HEK293T (cell line): Measurements from ENCODE around the gene TOPORS.

Experiments
- BHLHE40 ChIP-seq: fragments of 450-650 bp; IDR thresholded peaks from 2 replicates; pipeline ENCODE4 v1.6.1; 2016; ENCODE audit warnings: mild to moderate bottlenecking, moderate library complexity, borderline replicate concordance
- ELF4 ChIP-seq: fragments of 450-650 bp; IDR thresholded peaks from 2 replicates; pipeline ENCODE4 v1.6.1; 2017; ENCODE audit warnings: antibody characterized with exemption
- FOXA1 ChIP-seq: fragments of 450-650 bp; IDR thresholded peaks from 2 replicates; pipeline ENCODE4 v1.6.1; 2016; ENCODE audit warnings: mild to moderate bottlenecking
- FOXM1 ChIP-seq: fragments of 450-650 bp; IDR thresholded peaks from 2 replicates; pipeline ENCODE4 v1.6.1; 2017; ENCODE audit warnings: mild to moderate bottlenecking, borderline replicate concordance
- HDGF ChIP-seq: fragments of 450-650 bp; IDR thresholded peaks from 2 replicates; pipeline ENCODE4 v1.6.1; 2017; ENCODE audit warnings: antibody characterized with exemption, borderline replicate concordance
- L3MBTL2 ChIP-seq: fragments of 450-650 bp; conservative IDR thresholded peaks from 2 replicates; pipeline ENCODE4 v1.6.1; 2016; ENCODE audit warnings: mild to moderate bottlenecking
- LEF1 ChIP-seq: fragments of 450-650 bp; IDR thresholded peaks from 2 replicates; pipeline ENCODE4 v1.6.1; 2017; ENCODE audit warnings: mild to moderate bottlenecking, borderline replicate concordance
- PKNOX1 ChIP-seq: fragments of 450-650 bp; IDR thresholded peaks from 2 replicates; pipeline ENCODE4 v1.6.1; 2016
- SP1 ChIP-seq: fragments of 450-650 bp; IDR thresholded peaks from 2 replicates; pipeline ENCODE4 v1.6.1; 2017
- SUZ12 ChIP-seq: fragments of 450-650 bp; IDR thresholded peaks from 2 replicates; pipeline ENCODE4 v1.6.1; 2016; ENCODE audit warnings: mild to moderate bottlenecking
- TARDBP ChIP-seq: fragments of 450-650 bp; IDR thresholded peaks from 2 replicates; pipeline ENCODE4 v1.6.1; 2016
- ZNF384 ChIP-seq: fragments of 450-650 bp; IDR thresholded peaks from 2 replicates; pipeline ENCODE4 v1.6.1; 2016

DNA sequence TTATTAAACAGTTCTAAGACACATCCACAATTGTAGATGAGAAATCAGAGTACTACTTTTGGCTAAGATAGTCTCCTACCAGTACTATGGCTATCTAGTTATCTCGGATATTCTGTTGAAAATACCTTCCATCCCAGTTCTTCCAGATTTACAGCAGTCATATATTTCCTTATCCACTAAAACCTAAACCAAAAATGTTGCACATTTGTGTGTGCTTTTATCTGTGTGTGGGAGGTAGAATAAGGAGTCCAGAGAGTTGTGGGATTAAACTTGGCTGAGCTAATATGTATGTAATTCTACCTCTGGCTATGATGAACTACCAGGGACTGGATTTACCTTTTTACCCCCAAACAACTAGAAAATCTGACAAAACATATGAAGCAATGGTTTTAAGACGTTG lies 38.1 kb upstream of the TOPORS start:
- TF ChIP-seq FOXA1 (no peak), SP1 (no peak), PKNOX1 (no peak), BHLHE40 (no peak), FOXM1 (no peak), TARDBP (no peak), ELF4 (no peak), ZNF384 (no peak), SUZ12 (no peak), HDGF (no peak), LEF1 (no peak), L3MBTL2 (no peak)
